H9 (cell line): ENCODE measurements around the gene DPM2. TPM values are rescaled to one million over a fixed set of nuclear protein-coding genes. Genes with fewer than 3 reads are reported as not detected.
A peak's percentile ranks its signal among the peaks of the same experiment; 100 is the strongest.

Experiments used
- DNase-seq: peaks from one replicate; pipeline ENCODE4 v3.0.0-alpha.2; 2017
- H2AFZ ChIP-seq: one replicate; pipeline ENCODE4 v1.6.1; 2013; ENCODE audit warnings: mild to moderate bottlenecking, low read length, control low read depth, moderate library complexity
- H2AK5ac ChIP-seq: 2 replicates; pipeline ENCODE4 v1.6.1; 2013; ENCODE audit warnings: low read length, control low read depth, mixed read lengths; ENCODE audit not compliant: insufficient read length
- H2BK120ac ChIP-seq: one replicate; pipeline ENCODE4 v1.6.1; 2013; ENCODE audit warnings: low read depth, mild to moderate bottlenecking, low read length, control low read depth, inconsistent platforms; ENCODE audit not compliant: poor library complexity, severe bottlenecking
- H2BK12ac ChIP-seq: 2 replicates; pipeline ENCODE4 v1.6.1; 2013; ENCODE audit warnings: low read length, control low read depth, mixed read lengths, low read depth; ENCODE audit not compliant: insufficient read length
- H2BK15ac ChIP-seq: 2 replicates; pipeline ENCODE4 v1.6.1; 2013; ENCODE audit warnings: low read depth, low read length, control low read depth
- H2BK20ac ChIP-seq: one replicate; pipeline ENCODE4 v1.6.1; 2013; ENCODE audit warnings: low read depth, mild to moderate bottlenecking, low read length, control low read depth, inconsistent platforms; ENCODE audit not compliant: poor library complexity, severe bottlenecking
- H2BK5ac ChIP-seq: 2 replicates; pipeline ENCODE4 v1.6.1; 2013; ENCODE audit warnings: low read length, control low read depth, mixed read lengths; ENCODE audit not compliant: insufficient read length
- H3K14ac ChIP-seq: 2 replicates; pipeline ENCODE4 v1.6.1; 2013; ENCODE audit warnings: low read length, control low read depth; ENCODE audit not compliant: insufficient read depth
- H3K18ac ChIP-seq: 2 replicates; pipeline ENCODE4 v1.6.1; 2013; ENCODE audit warnings: low read depth, mild to moderate bottlenecking, mixed read lengths, low read length, control low read depth; ENCODE audit not compliant: insufficient read length
- H3K23ac ChIP-seq: 2 replicates; pipeline ENCODE4 v1.6.1; 2013; ENCODE audit warnings: low read length, control low read depth, mixed read lengths, low read depth; ENCODE audit not compliant: insufficient read length
- H3K23me2 ChIP-seq: 2 replicates; pipeline ENCODE4 v1.6.1; 2013; ENCODE audit warnings: low read depth, mild to moderate bottlenecking, mixed read lengths, low read length, control low read depth; ENCODE audit not compliant: insufficient read length, poor library complexity, severe bottlenecking
- H3K27ac ChIP-seq: 2 replicates; pipeline ENCODE4 v1.5.1; 2013; ENCODE audit warnings: low read length, control low read depth, mixed read lengths, low read depth; ENCODE audit not compliant: insufficient read length
- H3K27me3 ChIP-seq: 2 replicates; pipeline ENCODE4 v1.6.1; 2013; ENCODE audit warnings: low read length, control low read depth, inconsistent platforms; ENCODE audit not compliant: insufficient read depth
- H3K4ac ChIP-seq: 2 replicates; pipeline ENCODE4 v1.6.1; 2013; ENCODE audit warnings: low read depth, mild to moderate bottlenecking, control low read depth, inconsistent platforms, low read length, moderate library complexity
- H3K4me1 ChIP-seq: 2 replicates; pipeline ENCODE4 v1.6.1; 2013; ENCODE audit warnings: low read length, control low read depth, inconsistent platforms; ENCODE audit not compliant: insufficient read depth
- H3K4me2 ChIP-seq: 2 replicates; pipeline ENCODE4 v1.6.1; 2013; ENCODE audit warnings: low read length, control low read depth, mixed read lengths; ENCODE audit not compliant: insufficient read length, insufficient read depth
- H3K56ac ChIP-seq: 2 replicates; pipeline ENCODE4 v1.6.1; 2013; ENCODE audit warnings: low read depth, mild to moderate bottlenecking, mixed read lengths, low read length, control low read depth; ENCODE audit not compliant: insufficient read length
- H3K79me1 ChIP-seq: 2 replicates; pipeline ENCODE4 v1.6.1; 2013; ENCODE audit warnings: low read depth, mild to moderate bottlenecking, moderate library complexity, low read length, control low read depth, inconsistent platforms; ENCODE audit not compliant: insufficient read depth, poor library complexity, severe bottlenecking
- H3K79me2 ChIP-seq: 2 replicates; pipeline ENCODE4 v1.6.1; 2013; ENCODE audit warnings: low read length, control low read depth, inconsistent platforms; ENCODE audit not compliant: insufficient read depth
- H3K9ac ChIP-seq: 2 replicates; pipeline ENCODE4 v1.6.1; 2013; ENCODE audit warnings: low read length, control low read depth, mixed read lengths; ENCODE audit not compliant: insufficient read length; ENCODE audit errors: extremely low read depth
- H3K9me3 ChIP-seq: one replicate; pipeline ENCODE4 v1.6.1; 2013; ENCODE audit warnings: low read depth, low read length, inconsistent platforms; ENCODE audit not compliant: control insufficient read depth
- H3T11ph ChIP-seq: one replicate; pipeline ENCODE4 v1.6.1; 2013; ENCODE audit warnings: mild to moderate bottlenecking, low read length, control low read depth, inconsistent platforms
- H4K20me1 ChIP-seq: one replicate; pipeline ENCODE4 v1.6.1; 2013; ENCODE audit not compliant: control insufficient read depth, insufficient read length, insufficient read depth
- H4K5ac ChIP-seq: 2 replicates; pipeline ENCODE4 v1.6.1; 2013; ENCODE audit warnings: low read depth, mild to moderate bottlenecking, mixed read lengths, low read length, control low read depth; ENCODE audit not compliant: insufficient read length
- H4K8ac ChIP-seq: replicated peaks from 2 replicates; pipeline ENCODE4 v1.6.1; 2013; ENCODE audit warnings: low read length, control low read depth, mixed read lengths, low read depth; ENCODE audit not compliant: insufficient read length
- H4K91ac ChIP-seq: 2 replicates; pipeline ENCODE4 v1.6.1; 2013; ENCODE audit warnings: low read depth, mild to moderate bottlenecking, moderate library complexity, mixed read lengths, low read length, control low read depth; ENCODE audit not compliant: insufficient read length
- H3K27ac Mint-ChIP-seq, 3 experiments: 2 replicates in 2 of 3; 3 replicates in 1 of 3; pipeline ENCODE4 v1.8.0; 2020 to 2021; ENCODE audit warnings: mixed read lengths in 3 of 3, mild to moderate bottlenecking in 1 of 3, moderate library complexity in 1 of 3
- H3K27me3 Mint-ChIP-seq: 2 replicates; pipeline ENCODE4 v1.8.0; 2021; ENCODE audit warnings: low read depth, mild to moderate bottlenecking, moderate library complexity, mixed read lengths
- H3K36me3 Mint-ChIP-seq, 3 experiments: 2 replicates in 2 of 3; 3 replicates in 1 of 3; pipeline ENCODE4 v1.8.0; 2020 to 2021; ENCODE audit warnings: low read depth in 3 of 3, mixed read lengths in 3 of 3; ENCODE audit not compliant: insufficient read depth in 1 of 3
- H3K4me1 Mint-ChIP-seq, 2 experiments: 2 replicates each; pipeline ENCODE4 v1.8.0; 2020; ENCODE audit warnings: mixed read lengths in 2 of 2
- H3K4me3 Mint-ChIP-seq, 2 experiments: 2 replicates in 1 of 2; 3 replicates in 1 of 2; pipeline ENCODE4 v1.8.0; 2020 to 2021; ENCODE audit warnings: mild to moderate bottlenecking in 2 of 2, mixed read lengths in 2 of 2, moderate library complexity in 1 of 2
- H3K9me3 Mint-ChIP-seq, 2 experiments: 2 replicates in 1 of 2; 3 replicates in 1 of 2; pipeline ENCODE4 v1.8.0; 2020; ENCODE audit warnings: mild to moderate bottlenecking in 2 of 2, mixed read lengths in 2 of 2, moderate library complexity in 1 of 2
- CTCF ChIP-seq: fragments of 200-600 bp; sonication (generic); conservative IDR thresholded peaks from 3 replicates; pipeline ENCODE4 v1.8.0; 2021; ENCODE audit warnings: antibody characterized with exemption, mild to moderate bottlenecking
- WGBS: extraction: QIAGEN DNeasy Blood & Tissue Kit; methylation state at CpG from one replicate; pipeline ENCODE4 v1.1.7; 2013; ENCODE audit warnings: missing lambda C conversion rate, low lambda C conversion rate, mixed read lengths; ENCODE audit not compliant: insufficient read length; ENCODE audit errors: extremely low coverage; 5-methylcytosine and 5-hydroxymethylcytosine counted together
- total RNA-seq: library from RNA; stranded (reverse); gene quantifications from 2 replicates; pipeline ENCODE4 v1.2.1, GENCODE V29; 2021

Gene DPM2
- total RNA-seq, 1 experiment from 2014 or later = 46.1 TPM

GRCh38 chr9:127918183-127919107 is 19.2 kb downstream of the DPM2 start:
- Histone ChIP-seq H3T11ph (no peak overlapping the region), H2BK120ac (no peak overlapping the region), H2AK5ac (no peak overlapping the region), H3K27ac (no peak overlapping the region), H3K23ac (no peak overlapping the region), H2AFZ (no peak overlapping the region), H3K14ac (no peak overlapping the region), H2BK12ac (no peak overlapping the region), H4K5ac (no peak overlapping the region), H3K9me3 (no peaks in the 10 kb centered on the region), H3K4me1 (peaks cover 2% of the 10 kb centered on the region; the same call in 1 of the 2 replicates), H3K4ac (no peak overlapping the region), H2BK15ac (no peak overlapping the region), H3K23me2 (peaks cover 5% of the 10 kb centered on the region), H4K8ac (no peak overlapping the region), H2BK20ac (no peak overlapping the region), H4K20me1 (peaks cover 2% of the 10 kb centered on the region), H3K4me2 (no peak overlapping the region), H2BK5ac (no peak overlapping the region), H3K56ac (no peak overlapping the region), H4K91ac (no peak overlapping the region), H3K9ac (no peak overlapping the region), H3K18ac (no peak overlapping the region), H3K27me3 (peaks cover 2% of the 10 kb centered on the region; the same call in 1 of the 2 replicates), H3K79me1 (no peaks in the 10 kb centered on the region), H3K79me2 (no peaks in the 10 kb centered on the region)
- Mint-ChIP-seq H3K27ac (no peak overlapping the region; a peak in 1 of 7 replicates), H3K4me3 (peak overlapping the region in 1 of 2 experiments; percentile 54; a peak in 2 of 5 replicates), H3K36me3 (peaks cover 0 to 5% (median 0%) of the 10 kb centered on the region in 3 experiments; a peak in 3 of 7 replicates), H3K4me1 (peaks cover 15 to 17% of the 10 kb centered on the region in 2 experiments), H3K9me3 (no peaks in the 10 kb centered on the region; a peak in 1 of 5 replicates), H3K27me3 (peaks cover 26% of the 10 kb centered on the region)
- TF ChIP-seq CTCF = peak; percentile 55
- peak; percentile 71 for DNase-seq
- WGBS = no CpG with 5 or more reads among the region's 8 CpGs
